ENCODE data around the gene GALNT17. TPM values are rescaled to one million over a fixed set of nuclear protein-coding genes. Genes with fewer than 3 reads are reported as not detected.

The GALNT17 gene
- total RNA-seq, 6 donors from 2014 or later: 5.3 to 26.2 (median 10.1) TPM

DNA sequence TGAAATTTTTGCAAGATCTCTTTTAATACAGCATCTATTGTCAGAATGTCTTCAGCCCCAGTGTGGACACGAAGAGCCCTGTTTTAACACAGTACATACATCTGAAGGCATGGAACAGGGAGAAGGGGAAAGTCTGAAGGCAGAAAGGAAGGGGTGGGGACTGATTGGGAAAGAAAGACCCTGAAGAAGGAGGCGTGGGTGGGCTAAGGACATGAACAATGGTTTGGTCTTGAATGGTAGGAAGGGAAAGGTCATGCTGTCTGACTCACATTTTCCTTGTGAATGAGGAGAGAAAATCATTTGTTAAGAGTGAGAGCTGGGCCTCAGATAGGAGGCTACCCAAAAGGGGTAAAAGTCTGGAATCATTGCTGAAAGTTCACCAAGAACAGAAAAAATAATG is 297.1 kb downstream of the GALNT17 start:
- DNase-seq: no peak
- no peaks in the 10 kb centered on the region for H3K27me3 ChIP-seq
- no peak overlapping the region for H3K27ac ChIP-seq
- 50 to 89% methylated on average over 2 of the region's 2 CpGs for WGBS, 2 donors
- H3K9me3 ChIP-seq: no peaks in the 10 kb centered on the region
- ATAC-seq (ENCODE audit: low FRiP score in 2 of 2): no peak
- TF ChIP-seq, protein P1, sequence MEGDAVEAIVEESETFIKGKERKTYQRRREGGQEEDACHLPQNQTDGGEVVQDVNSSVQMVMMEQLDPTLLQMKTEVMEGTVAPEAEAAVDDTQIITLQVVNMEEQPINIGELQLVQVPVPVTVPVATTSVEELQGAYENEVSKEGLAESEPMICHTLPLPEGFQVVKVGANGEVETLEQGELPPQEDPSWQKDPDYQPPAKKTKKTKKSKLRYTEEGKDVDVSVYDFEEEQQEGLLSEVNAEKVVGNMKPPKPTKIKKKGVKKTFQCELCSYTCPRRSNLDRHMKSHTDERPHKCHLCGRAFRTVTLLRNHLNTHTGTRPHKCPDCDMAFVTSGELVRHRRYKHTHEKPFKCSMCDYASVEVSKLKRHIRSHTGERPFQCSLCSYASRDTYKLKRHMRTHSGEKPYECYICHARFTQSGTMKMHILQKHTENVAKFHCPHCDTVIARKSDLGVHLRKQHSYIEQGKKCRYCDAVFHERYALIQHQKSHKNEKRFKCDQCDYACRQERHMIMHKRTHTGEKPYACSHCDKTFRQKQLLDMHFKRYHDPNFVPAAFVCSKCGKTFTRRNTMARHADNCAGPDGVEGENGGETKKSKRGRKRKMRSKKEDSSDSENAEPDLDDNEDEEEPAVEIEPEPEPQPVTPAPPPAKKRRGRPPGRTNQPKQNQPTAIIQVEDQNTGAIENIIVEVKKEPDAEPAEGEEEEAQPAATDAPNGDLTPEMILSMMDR (IDR thresholded peaks at IDR 0.05): no peak
- TF ChIP-seq EP300 (IDR thresholded peaks at IDR 0.05) (no peak), POLR2A (IDR thresholded peaks at IDR 0.05) (no peak), POLR2AphosphoS5 (IDR thresholded peaks at IDR 0.05) (no peak)
- H3K4me1 ChIP-seq: no peaks in the 10 kb centered on the region
- H3K36me3 ChIP-seq: no peaks in the 10 kb centered on the region
- H3K4me3 ChIP-seq: no peak overlapping the region

DNA sequence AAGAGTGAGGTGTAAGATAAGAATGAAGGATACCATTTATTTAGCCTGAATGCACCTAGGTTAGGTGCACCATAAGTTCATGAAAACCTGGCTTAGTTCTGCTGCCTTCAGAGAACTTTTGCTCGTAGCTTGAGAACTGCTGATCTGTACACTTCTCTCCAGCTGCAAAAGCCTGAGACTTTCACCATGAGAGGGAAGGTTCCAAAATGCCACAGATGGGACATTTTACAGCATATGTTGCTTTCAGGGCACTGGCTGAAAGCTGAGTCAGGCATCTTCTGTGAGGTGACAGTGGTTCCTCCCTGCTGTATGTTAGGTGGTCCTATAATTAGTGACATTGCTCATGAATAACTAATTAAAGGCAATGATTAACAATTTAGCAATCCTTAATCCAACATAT is 298.3 kb downstream of the GALNT17 start:
- TF ChIP-seq, protein P1 (IDR thresholded peaks at IDR 0.05): no peak
- TF ChIP-seq EP300 (IDR thresholded peaks at IDR 0.05) (no peak), POLR2AphosphoS5 (IDR thresholded peaks at IDR 0.05) (no peak), POLR2A (IDR thresholded peaks at IDR 0.05) (no peak)
- no peaks in the 10 kb centered on the region for H3K9me3 ChIP-seq
- no peaks in the 10 kb centered on the region for H3K27me3 ChIP-seq
- no peak overlapping the region for H3K4me3 ChIP-seq
- H3K27ac ChIP-seq: no peak overlapping the region
- no peaks in the 10 kb centered on the region for H3K4me1 ChIP-seq
- ATAC-seq (ENCODE audit: low FRiP score in 2 of 2) (no peak), DNase-seq (no peak)
- WGBS, 2 donors: 63 to 92% methylated on average over 1 of the region's 1 CpG
- no peaks in the 10 kb centered on the region for H3K36me3 ChIP-seq

DNA sequence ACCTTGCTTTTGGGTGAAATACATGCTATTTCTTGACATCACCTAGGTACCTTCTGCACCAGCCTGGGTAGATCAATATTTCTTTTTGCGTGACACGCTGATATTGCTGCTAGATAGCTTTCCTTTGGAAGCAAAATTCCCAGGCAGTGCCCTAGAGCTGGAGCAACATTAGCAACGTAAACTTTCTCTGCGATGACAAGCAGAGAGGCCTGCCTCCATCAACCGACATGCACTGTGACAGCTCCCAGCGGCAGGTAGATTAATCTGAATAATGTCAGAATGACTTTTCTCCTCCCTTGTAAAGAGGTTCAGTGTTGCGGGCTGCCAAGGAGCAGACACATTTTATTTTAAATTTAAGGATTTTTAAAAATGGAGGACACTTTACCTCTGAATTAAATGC is 307.4 kb downstream of the GALNT17 start:
- Histone ChIP-seq H3K9me3 (no peaks in the 10 kb centered on the region), H3K4me1 (no peaks in the 10 kb centered on the region), H3K36me3 (no peaks in the 10 kb centered on the region), H3K27me3 (no peaks in the 10 kb centered on the region), H3K27ac (no peak overlapping the region), H3K4me3 (no peak overlapping the region)
- TF ChIP-seq POLR2AphosphoS5 (IDR thresholded peaks at IDR 0.05) (no peak), POLR2A (IDR thresholded peaks at IDR 0.05) (no peak), EP300 (IDR thresholded peaks at IDR 0.05) (no peak)
- TF ChIP-seq, protein P1 (IDR thresholded peaks at IDR 0.05): no peak
- whole genome bisulfite sequencing, 2 donors: 77 to 88% methylated on average over 7 of the region's 7 CpGs
- no peak for DNase-seq
- no peak for ATAC-seq (ENCODE audit: low FRiP score in 2 of 2)

DNA sequence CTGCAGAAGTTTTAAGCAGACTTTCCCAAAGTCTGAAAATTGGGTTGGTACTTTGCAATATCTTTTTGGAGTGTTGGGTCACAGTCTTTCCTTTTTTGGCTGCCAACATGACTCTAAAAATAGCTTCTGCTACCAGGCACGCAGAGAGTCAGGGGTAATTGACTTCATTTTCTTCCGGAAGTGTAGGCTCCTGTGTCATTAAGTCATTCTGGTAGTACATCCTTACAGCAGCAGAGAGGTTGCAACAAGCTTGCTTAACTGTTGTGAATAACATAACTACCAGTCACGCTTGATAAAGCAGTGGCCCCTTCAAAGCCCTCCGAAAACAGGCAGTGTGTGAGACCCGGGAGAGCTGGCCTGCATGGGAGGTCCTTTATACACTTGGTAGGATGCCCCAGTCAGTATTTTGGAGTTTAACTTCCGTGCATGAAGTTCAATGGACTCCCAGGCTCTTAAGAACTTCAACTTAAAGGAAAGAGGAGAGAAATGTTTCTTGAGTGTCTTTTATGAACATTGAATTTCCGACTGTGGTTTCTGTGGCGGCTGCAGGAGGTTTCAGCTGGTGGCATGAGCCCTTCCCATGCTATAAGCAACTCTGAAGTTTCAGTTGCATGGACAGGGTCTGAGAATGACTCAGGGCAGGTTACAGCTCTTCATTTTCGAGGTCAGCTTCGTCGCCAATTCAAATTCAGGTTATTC is 310.7 kb downstream of the GALNT17 start:
- H3K27ac ChIP-seq: no peak overlapping the region
- H3K4me3 ChIP-seq: no peak overlapping the region
- WGBS, 2 donors: 49 to 56% methylated on average over 11 of the region's 11 CpGs
- H3K36me3 ChIP-seq: no peaks in the 10 kb centered on the region
- TF ChIP-seq POLR2AphosphoS5 (IDR thresholded peaks at IDR 0.05): no peak
- TF ChIP-seq, protein P1 (IDR thresholded peaks at IDR 0.05): no peak
- no peak for TF ChIP-seq POLR2A (IDR thresholded peaks at IDR 0.05)
- no peak for TF ChIP-seq EP300 (IDR thresholded peaks at IDR 0.05)
- DNase-seq (no peak), ATAC-seq (ENCODE audit: low FRiP score in 2 of 2) (no peak)
- no peaks in the 10 kb centered on the region for H3K27me3 ChIP-seq
- H3K4me1 ChIP-seq: no peaks in the 10 kb centered on the region
- H3K9me3 ChIP-seq: no peaks in the 10 kb centered on the region

DNA sequence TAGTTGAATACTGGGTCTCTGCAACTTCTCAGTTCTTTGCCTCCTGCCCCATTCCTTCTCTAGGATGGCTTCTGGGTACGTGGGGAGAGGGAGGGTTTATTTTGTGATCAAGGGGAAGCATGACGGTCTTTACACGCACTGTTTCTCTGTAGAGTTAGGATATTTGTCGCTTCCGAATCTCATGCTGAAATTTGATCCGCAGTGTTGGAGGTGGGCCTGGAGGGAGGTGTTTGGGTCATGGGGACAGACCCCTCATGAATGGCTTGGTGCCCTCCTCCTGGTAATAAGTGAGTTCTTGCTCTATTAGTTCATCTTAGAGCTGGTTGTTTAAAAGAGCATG is 311.2 kb downstream of the GALNT17 start:
- no peak overlapping the region for H3K27ac ChIP-seq
- no peak overlapping the region for H3K4me3 ChIP-seq
- no peaks in the 10 kb centered on the region for H3K36me3 ChIP-seq
- H3K27me3 ChIP-seq: no peaks in the 10 kb centered on the region
- DNase-seq (no peak), ATAC-seq (ENCODE audit: low FRiP score in 2 of 2) (no peak)
- no peaks in the 10 kb centered on the region for H3K9me3 ChIP-seq
- no peaks in the 10 kb centered on the region for H3K4me1 ChIP-seq
- TF ChIP-seq, protein P1 (IDR thresholded peaks at IDR 0.05): no peak
- TF ChIP-seq POLR2A (IDR thresholded peaks at IDR 0.05): no peak
- no peak for TF ChIP-seq POLR2AphosphoS5 (IDR thresholded peaks at IDR 0.05)
- TF ChIP-seq EP300 (IDR thresholded peaks at IDR 0.05): no peak
- WGBS, 2 donors: 52 to 59% methylated on average over 6 of the region's 6 CpGs

All from upper lobe of left lung (tissue), 6 donors.